ENCODE measurements around the gene FERMT3. TPM values are rescaled to one million over a fixed set of nuclear protein-coding genes. Genes with fewer than 3 reads are reported as not detected.

Gene FERMT3
- total and polyA plus RNA-seq, 2 of the 13 experiments (the other 11 are each of a cell fraction or from before 2014, with no cell fraction given) = 0.29 TPM; not detected in 1

DNA sequence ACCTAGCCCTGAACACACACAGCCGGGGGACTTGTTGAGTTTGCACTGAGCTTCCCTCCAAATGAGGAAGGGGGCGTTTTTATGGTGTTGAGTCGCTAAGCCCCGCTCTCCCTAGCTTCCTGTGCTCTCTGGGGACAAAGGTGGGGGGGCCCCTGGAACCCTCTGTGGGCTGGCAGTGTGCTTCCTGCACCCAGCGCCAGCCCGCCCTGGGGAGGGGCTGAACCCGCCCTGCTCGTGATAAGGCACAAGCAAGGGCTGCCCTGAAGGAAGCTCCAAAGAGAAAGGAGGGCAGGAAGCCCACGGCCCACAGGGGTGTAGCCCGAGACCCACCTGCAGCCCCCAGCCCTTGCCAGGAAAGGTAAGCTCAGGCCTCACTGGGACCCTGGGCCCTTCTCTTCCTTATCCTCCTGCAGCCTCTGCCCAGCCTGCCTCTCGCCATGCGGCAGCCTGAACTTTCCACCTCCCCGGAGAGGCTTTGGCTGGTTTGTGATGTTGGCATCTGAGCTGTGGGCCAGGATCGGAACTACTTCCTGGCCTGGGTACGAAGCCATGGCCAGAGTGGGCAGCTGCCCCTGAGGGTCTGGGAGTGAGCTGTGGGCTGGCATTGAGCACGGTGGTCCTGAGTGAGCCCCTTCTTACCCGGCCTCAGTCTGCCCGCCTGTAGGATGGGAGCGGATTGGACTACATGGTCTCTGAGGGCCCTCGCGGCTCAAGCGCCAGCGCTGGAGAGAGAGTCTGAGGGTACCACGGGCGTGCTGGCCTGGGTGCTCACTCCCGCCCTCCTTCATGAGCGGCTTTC lies at the start of gene FERMT3 (continued):
- TF ChIP-seq, protein P1, sequence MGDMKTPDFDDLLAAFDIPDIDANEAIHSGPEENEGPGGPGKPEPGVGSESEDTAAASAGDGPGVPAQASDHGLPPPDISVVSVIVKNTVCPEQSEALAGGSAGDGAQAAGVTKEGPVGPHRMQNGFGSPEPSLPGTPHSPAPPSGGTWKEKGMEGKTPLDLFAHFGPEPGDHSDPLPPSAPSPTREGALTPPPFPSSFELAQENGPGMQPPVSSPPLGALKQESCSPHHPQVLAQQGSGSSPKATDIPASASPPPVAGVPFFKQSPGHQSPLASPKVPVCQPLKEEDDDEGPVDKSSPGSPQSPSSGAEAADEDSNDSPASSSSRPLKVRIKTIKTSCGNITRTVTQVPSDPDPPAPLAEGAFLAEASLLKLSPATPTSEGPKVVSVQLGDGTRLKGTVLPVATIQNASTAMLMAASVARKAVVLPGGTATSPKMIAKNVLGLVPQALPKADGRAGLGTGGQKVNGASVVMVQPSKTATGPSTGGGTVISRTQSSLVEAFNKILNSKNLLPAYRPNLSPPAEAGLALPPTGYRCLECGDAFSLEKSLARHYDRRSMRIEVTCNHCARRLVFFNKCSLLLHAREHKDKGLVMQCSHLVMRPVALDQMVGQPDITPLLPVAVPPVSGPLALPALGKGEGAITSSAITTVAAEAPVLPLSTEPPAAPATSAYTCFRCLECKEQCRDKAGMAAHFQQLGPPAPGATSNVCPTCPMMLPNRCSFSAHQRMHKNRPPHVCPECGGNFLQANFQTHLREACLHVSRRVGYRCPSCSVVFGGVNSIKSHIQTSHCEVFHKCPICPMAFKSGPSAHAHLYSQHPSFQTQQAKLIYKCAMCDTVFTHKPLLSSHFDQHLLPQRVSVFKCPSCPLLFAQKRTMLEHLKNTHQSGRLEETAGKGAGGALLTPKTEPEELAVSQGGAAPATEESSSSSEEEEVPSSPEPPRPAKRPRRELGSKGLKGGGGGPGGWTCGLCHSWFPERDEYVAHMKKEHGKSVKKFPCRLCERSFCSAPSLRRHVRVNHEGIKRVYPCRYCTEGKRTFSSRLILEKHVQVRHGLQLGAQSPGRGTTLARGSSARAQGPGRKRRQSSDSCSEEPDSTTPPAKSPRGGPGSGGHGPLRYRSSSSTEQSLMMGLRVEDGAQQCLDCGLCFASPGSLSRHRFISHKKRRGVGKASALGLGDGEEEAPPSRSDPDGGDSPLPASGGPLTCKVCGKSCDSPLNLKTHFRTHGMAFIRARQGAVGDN (CRISPR knock-in tag; IDR thresholded peaks at IDR 0.05) = peak; percentile 45
- TF ChIP-seq, protein P2, sequence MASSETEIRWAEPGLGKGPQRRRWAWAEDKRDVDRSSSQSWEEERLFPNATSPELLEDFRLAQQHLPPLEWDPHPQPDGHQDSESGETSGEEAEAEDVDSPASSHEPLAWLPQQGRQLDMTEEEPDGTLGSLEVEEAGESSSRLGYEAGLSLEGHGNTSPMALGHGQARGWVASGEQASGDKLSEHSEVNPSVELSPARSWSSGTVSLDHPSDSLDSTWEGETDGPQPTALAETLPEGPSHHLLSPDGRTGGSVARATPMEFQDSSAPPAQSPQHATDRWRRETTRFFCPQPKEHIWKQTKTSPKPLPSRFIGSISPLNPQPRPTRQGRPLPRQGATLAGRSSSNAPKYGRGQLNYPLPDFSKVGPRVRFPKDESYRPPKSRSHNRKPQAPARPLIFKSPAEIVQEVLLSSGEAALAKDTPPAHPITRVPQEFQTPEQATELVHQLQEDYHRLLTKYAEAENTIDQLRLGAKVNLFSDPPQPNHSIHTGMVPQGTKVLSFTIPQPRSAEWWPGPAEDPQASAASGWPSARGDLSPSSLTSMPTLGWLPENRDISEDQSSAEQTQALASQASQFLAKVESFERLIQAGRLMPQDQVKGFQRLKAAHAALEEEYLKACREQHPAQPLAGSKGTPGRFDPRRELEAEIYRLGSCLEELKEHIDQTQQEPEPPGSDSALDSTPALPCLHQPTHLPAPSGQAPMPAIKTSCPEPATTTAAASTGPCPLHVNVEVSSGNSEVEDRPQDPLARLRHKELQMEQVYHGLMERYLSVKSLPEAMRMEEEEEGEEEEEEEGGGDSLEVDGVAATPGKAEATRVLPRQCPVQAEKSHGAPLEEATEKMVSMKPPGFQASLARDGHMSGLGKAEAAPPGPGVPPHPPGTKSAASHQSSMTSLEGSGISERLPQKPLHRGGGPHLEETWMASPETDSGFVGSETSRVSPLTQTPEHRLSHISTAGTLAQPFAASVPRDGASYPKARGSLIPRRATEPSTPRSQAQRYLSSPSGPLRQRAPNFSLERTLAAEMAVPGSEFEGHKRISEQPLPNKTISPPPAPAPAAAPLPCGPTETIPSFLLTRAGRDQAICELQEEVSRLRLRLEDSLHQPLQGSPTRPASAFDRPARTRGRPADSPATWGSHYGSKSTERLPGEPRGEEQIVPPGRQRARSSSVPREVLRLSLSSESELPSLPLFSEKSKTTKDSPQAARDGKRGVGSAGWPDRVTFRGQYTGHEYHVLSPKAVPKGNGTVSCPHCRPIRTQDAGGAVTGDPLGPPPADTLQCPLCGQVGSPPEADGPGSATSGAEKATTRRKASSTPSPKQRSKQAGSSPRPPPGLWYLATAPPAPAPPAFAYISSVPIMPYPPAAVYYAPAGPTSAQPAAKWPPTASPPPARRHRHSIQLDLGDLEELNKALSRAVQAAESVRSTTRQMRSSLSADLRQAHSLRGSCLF (CRISPR knock-in tag; IDR thresholded peaks at IDR 0.05; ENCODE audit: borderline replicate concordance) = no peak
- TF ChIP-seq PITX1 (CRISPR knock-in tag; IDR thresholded peaks at IDR 0.05) (no peak), GABPA (IDR thresholded peaks at IDR 0.05; ENCODE audit: low read depth, low read length) (no peak), GABPA (CRISPR knock-in tag; IDR thresholded peaks at IDR 0.05; ENCODE audit: low read depth) (0 out of 2 replicates have a peak, but pooled peaks have one; percentile 36), ZNF335 (CRISPR knock-in tag; IDR thresholded peaks at IDR 0.05) (no peak), TARDBP (CRISPR knock-in tag; IDR thresholded peaks at IDR 0.05) (no peak), PATZ1 (CRISPR knock-in tag; IDR thresholded peaks at IDR 0.05) (peak; percentile 19; the same call in 1 of the 2 replicates), CENPT (CRISPR knock-in tag; IDR thresholded peaks at IDR 0.05; ENCODE audit: low read depth) (no peak), PAWR (CRISPR knock-in tag; IDR thresholded peaks at IDR 0.05; ENCODE audit: borderline replicate concordance) (no peak), PHF21A (CRISPR knock-in tag; IDR thresholded peaks at IDR 0.05) (no peak), ZSCAN12 (CRISPR knock-in tag; IDR thresholded peaks at IDR 0.05) (no peak), FOXO4 (CRISPR knock-in tag; conservative IDR thresholded peaks at IDR 0.05) (no peak)
- TF ChIP-seq, protein P3, sequence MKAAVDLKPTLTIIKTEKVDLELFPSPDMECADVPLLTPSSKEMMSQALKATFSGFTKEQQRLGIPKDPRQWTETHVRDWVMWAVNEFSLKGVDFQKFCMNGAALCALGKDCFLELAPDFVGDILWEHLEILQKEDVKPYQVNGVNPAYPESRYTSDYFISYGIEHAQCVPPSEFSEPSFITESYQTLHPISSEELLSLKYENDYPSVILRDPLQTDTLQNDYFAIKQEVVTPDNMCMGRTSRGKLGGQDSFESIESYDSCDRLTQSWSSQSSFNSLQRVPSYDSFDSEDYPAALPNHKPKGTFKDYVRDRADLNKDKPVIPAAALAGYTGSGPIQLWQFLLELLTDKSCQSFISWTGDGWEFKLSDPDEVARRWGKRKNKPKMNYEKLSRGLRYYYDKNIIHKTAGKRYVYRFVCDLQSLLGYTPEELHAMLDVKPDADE (CRISPR knock-in tag; IDR thresholded peaks at IDR 0.05) = no peak
